Adrenal gland (tissue), 12 donors: ENCODE results near the gene SLC22A4. TPM values are rescaled to one million over a fixed set of nuclear protein-coding genes. Genes with fewer than 3 reads are reported as not detected.

Source experiments
- DNase-seq, 7 donors: peaks; one replicate each; pipeline ENCODE4 v3.0.0-alpha.2; 2019 to 2020
- H3K27ac ChIP-seq, 5 donors: fragments of 200-600 bp; sonication (generic) in 4 of 5; 1 replicate in 3 of 5; 2 replicates in 2 of 5; pipeline versions ENCODE4 v1.5.1 to v1.8.0; 2016 to 2020; ENCODE audit warnings: mild to moderate bottlenecking in 1 of 5
- H3K27me3 ChIP-seq: fragments of 200-600 bp; 2 replicates; pipeline ENCODE4 v1.8.0; 2021
- H3K36me3 ChIP-seq, 2 donors: fragments of 200-600 bp; replicated peaks in 1 of 2; 1 replicate in 1 of 2; 2 replicates in 1 of 2; pipeline versions ENCODE4 v1.5.1 to v1.8.0; 2018 to 2022
- H3K4me1 ChIP-seq, 2 donors: fragments of 200-600 bp; replicated peaks in 1 of 2; 1 replicate in 1 of 2; 2 replicates in 1 of 2; pipeline versions ENCODE4 v1.5.1 to v1.8.0; 2018 to 2021
- H3K4me3 ChIP-seq, 4 donors: fragments of 200-600 bp; sonication (generic) in 3 of 4; one replicate each; pipeline ENCODE4 v1.5.1; 2016 to 2018
- H3K9me3 ChIP-seq, 3 donors: fragments of 200-600 bp; sonication (generic) in 1 of 3; replicated peaks in 1 of 3; 1 replicate in 2 of 3; 2 replicates in 1 of 3; pipeline versions ENCODE4 v1.5.1 to v1.8.0; 2016 to 2021
- POLR2A ChIP-seq, 2 donors: fragments of 450-650 bp; IDR thresholded peaks; one replicate each; pipeline ENCODE4 v1.6.1; 2017; ENCODE audit warnings: antibody characterized with exemption in 2 of 2, mild to moderate bottlenecking in 2 of 2, moderate library complexity in 1 of 2
- WGBS, 4 donors: extraction: QIAGEN DNeasy Blood & Tissue Kit in 2 of 4; methylation state at CpG; one replicate each; pipeline versions ENCODE4 v1.1.5 to v1.1.7; 2013 to 2017; 5-methylcytosine and 5-hydroxymethylcytosine counted together
- intact Hi-C, 2 donors: fragments of 100-400 bp; cut with DNase I; formaldehyde crosslinking; loops; one replicate each; pipeline versions ENCODE4 v1.14.1 to v1.15.0; 2022 to 2023
- polyA plus RNA-seq, 3 donors: library from polyadenylated mRNA; stranded (reverse); fragments of 200-250 nt in 2 of 3; fragments of 350-450 nt in 1 of 3; fragmentation: Illumina TruSeq in 1 of 3; extraction: RNeasy Lipid Tissue Mini Kit (QIAGEN cat#74804) in 1 of 3; gene quantifications; one replicate each; pipeline ENCODE4 v1.2.3, GENCODE V29; 2013 to 2014
- total RNA-seq, 9 donors: library from RNA; depleted of rRNA in 4 of 9; stranded (reverse); fragments of >200 nt in 4 of 9; fragments of 120-200 nt in 1 of 9; fragmentation: NEBNext Ultra II Directional in 1 of 9; extraction: Animal tissue kit (Norgen Biotek cat#: 25700) in 1 of 9; gene quantifications; one replicate each; pipeline versions ENCODE4 v1.1.0 to v1.2.4, GENCODE V29; 2013 to 2023
- TF ChIP-seq, protein P1 (sequence below), 6 experiments: fragments of 450-650 bp in 4 of 6; fragments of 200-600 bp in 2 of 6; sonication (generic) in 1 of 6; IDR thresholded peaks; 1 replicate in 5 of 6; 2 replicates in 1 of 6; pipeline versions ENCODE4 v1.5.1 to v1.8.0; 2016 to 2021; ENCODE audit warnings: antibody characterized with exemption in 6 of 6, mild to moderate bottlenecking in 2 of 6, moderate library complexity in 1 of 6
- donor health status: healthy with polysubstance abuse.
- donor health status: Bipolar disorder and iron deficiency.
- donor health status: DM: yes; HTN: yes; CAD: no.
- donor health status: DM: no; HTN: no; CAD: no.
- donor health status: DM: no; HTN: no; CAD: no.
- donor health status: DM: yes; HTN: yes; CAD: no.

SLC22A4 gene
- total and polyA plus RNA-seq, 12 donors = 1.4 to 8.2 (median 3.2) TPM

GRCh38 chr5:132256086-132256782 is 38.0 kb upstream of the SLC22A4 start:
- H3K4me1 ChIP-seq = peaks cover 0 to 15% of the 10 kb centered on the region in 2 donors
- intact Hi-C loops = no loop called here
- H3K4me3 ChIP-seq = no peak overlapping the region
- no peaks in the 10 kb centered on the region for H3K27me3 ChIP-seq
- H3K27ac ChIP-seq = no peak overlapping the region
- TF ChIP-seq, protein P1, sequence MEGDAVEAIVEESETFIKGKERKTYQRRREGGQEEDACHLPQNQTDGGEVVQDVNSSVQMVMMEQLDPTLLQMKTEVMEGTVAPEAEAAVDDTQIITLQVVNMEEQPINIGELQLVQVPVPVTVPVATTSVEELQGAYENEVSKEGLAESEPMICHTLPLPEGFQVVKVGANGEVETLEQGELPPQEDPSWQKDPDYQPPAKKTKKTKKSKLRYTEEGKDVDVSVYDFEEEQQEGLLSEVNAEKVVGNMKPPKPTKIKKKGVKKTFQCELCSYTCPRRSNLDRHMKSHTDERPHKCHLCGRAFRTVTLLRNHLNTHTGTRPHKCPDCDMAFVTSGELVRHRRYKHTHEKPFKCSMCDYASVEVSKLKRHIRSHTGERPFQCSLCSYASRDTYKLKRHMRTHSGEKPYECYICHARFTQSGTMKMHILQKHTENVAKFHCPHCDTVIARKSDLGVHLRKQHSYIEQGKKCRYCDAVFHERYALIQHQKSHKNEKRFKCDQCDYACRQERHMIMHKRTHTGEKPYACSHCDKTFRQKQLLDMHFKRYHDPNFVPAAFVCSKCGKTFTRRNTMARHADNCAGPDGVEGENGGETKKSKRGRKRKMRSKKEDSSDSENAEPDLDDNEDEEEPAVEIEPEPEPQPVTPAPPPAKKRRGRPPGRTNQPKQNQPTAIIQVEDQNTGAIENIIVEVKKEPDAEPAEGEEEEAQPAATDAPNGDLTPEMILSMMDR (IDR thresholded peaks at IDR 0.05) = no peak
- TF ChIP-seq POLR2A (IDR thresholded peaks at IDR 0.05) = no peak
- 96 to 99% (median 97%) methylated on average over 4 of the region's 4 CpGs for WGBS, 4 donors
- no peaks in the 10 kb centered on the region for H3K9me3 ChIP-seq
- peak in 5 of 7 donors; percentile 0 to 45 (median 5) for DNase-seq
- H3K36me3 ChIP-seq = no peaks in the 10 kb centered on the region

GRCh38 chr5:132256783-132257130 is 37.4 kb upstream of the SLC22A4 start:
- WGBS, 4 donors = 89 to 96% (median 93%) methylated on average over 5 to 6 of the region's 6 CpGs
- TF ChIP-seq POLR2A (IDR thresholded peaks at IDR 0.05) = no peak
- TF ChIP-seq, protein P1 (IDR thresholded peaks at IDR 0.05) = no peak
- intact Hi-C loops = no loop called here
- H3K4me3 ChIP-seq = no peak overlapping the region
- DNase-seq = no peak
- peaks cover 0 to 16% of the 10 kb centered on the region in 2 donors for H3K4me1 ChIP-seq
- H3K27ac ChIP-seq = peak overlapping the region in 2 of 5 donors; percentile 87
- H3K9me3 ChIP-seq = no peaks in the 10 kb centered on the region
- H3K27me3 ChIP-seq = no peaks in the 10 kb centered on the region
- no peaks in the 10 kb centered on the region for H3K36me3 ChIP-seq

DNA sequence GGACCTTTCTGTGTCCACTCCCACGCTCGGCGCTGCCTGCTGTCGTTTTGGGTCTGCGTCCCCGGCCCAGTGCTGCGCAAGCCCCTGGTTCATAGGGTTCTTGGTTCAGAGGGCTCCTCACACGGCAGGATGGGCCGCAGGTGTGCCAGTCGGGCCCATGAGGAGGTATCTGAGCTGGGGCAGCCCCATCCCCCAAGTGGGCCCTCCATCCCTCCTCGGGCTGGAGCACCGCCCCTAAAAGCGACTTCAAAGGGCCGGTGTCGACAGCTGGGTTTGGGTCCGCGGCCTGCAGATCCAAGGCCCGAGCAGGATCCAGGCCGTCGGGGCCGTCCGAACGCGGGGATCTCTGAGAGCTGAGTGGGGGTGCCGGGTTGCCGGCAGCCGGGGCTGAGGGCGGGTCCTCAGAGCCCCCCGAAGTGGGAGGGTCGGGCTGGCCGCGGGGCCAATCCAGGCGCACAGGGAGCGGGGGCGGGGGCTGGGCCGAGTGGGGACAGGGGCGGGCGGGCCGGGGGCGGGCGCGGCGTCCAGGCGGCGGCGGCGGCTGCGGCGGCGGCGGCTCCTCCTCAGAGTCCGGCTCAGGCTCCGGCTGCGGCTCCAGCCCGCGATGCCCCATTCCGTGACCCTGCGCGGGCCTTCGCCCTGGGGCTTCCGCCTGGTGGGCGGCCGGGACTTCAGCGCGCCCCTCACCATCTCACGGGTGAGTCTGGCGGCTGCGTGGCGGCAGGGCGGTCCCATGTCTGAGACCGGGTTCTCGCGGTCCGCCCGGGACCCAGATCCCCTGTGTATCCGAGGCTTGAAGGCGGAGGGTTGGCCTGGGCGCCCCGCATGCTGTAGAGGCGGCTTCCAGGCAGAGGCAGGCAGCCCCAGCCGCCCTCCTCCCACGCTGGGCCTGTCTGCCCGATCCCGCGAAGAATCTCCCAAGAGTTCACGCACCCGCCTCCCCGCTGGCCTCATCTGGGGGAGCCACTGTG is 36.8 kb upstream of the SLC22A4 start, which contains the start of gene PDLIM4:
TSS of gene PDLIM4 (plus strand) at position 566 of the 971 bp plus-strand sequence. CDS start at position 605, 39 bp downstream.
- 26 to 67% (median 40%) methylated on average over 18 to 85 of the region's 88 CpGs for WGBS, 4 donors
- peak within 1 kb of the TSS in 2 of 4 donors; percentile 20 to 52 for H3K4me3 ChIP-seq
- no peaks in the 10 kb centered on the region for H3K27me3 ChIP-seq
- intact Hi-C loops = no loop called here
- TF ChIP-seq, protein P1 (IDR thresholded peaks at IDR 0.05) = no peak
- peak in 1 of 2 donors; percentile 11 for TF ChIP-seq POLR2A (IDR thresholded peaks at IDR 0.05)
- DNase-seq = peak in 5 of 7 donors; percentile 5 to 59 (median 27)
- peak within 1 kb of the TSS in 3 of 5 donors; percentile 55 to 87 (median 87) for H3K27ac ChIP-seq
- H3K9me3 ChIP-seq = no peaks in the 10 kb centered on the region
- no peaks in the 10 kb centered on the region for H3K36me3 ChIP-seq
- peaks cover 0 to 16% of the 10 kb centered on the region in 2 donors for H3K4me1 ChIP-seq
